GM12892 (cell line): ENCODE measurements around the gene OST4.

ENCODE experiments used
- POLR2A ChIP-seq: IDR thresholded peaks from 2 replicates; pipeline ENCODE4 v1.6.1; 2011; ENCODE audit warnings: low read depth, low read length, control low read depth
- POLR2AphosphoS5 ChIP-seq: IDR thresholded peaks from 2 replicates; pipeline ENCODE4 v1.6.1; 2011; ENCODE audit warnings: low read depth, low read length, control low read depth
- TAF1 ChIP-seq: IDR thresholded peaks from 2 replicates; pipeline ENCODE4 v1.6.1; 2011; ENCODE audit warnings: low read depth, mild to moderate bottlenecking, control low read depth, low read length, borderline replicate concordance

GRCh38 chr2:27027211-27027651 is 44.2 kb downstream of the OST4 start:
- no peak for TF ChIP-seq POLR2AphosphoS5
- TF ChIP-seq POLR2A: no peak
- no peak for TF ChIP-seq TAF1
